GM12878 (cell line): ENCODE measurements around the gene BBS2. TPM values are rescaled to one million over a fixed set of nuclear protein-coding genes. Genes with fewer than 3 reads are reported as not detected.

Experiments
- ATAC-seq: fragments of 200-7000 bp; cut with Tn5 transposase; 3 replicates; pipeline ENCODE4 v1.9.1; 2020; ENCODE audit warnings: mild to moderate bottlenecking, moderate library complexity
- BruUV-seq: library from RNA; stranded (reverse); fragments of 400-500 nt; replicated peaks from 2 replicates; lab custom pipeline; 2021; lab: Mats Ljungman, UMichigan
- CTCF ChIA-PET: fragments of 300-600 bp; sonication (Branson Sonifier 250); formaldehyde crosslinking; extraction: SDS; loops from one replicate; lab custom pipeline; 2021; ENCODE audit warnings: inconsistent platforms; lab: Yijun Ruan, JAX
- POLR2A ChIA-PET: fragments of 350-600 bp; formaldehyde crosslinking; extraction: SDS; loops from one replicate; lab custom pipeline; 2021; ENCODE audit warnings: inconsistent platforms; lab: Charles Lee
- RAD21 ChIA-PET: fragments of 300-600 bp; sonication (Branson Sonifier 250); formaldehyde crosslinking; loops from one replicate; lab custom pipeline; 2023; ENCODE audit warnings: antibody characterized with exemption; ENCODE audit not compliant: unreplicated experiment; lab: Charles Lee
- SMC1A ChIA-PET: fragments of 300-600 bp; sonication (Branson Sonifier 250); formaldehyde crosslinking; loops from one replicate; lab custom pipeline; 2023; ENCODE audit not compliant: unreplicated experiment, uncharacterized antibody; lab: Charles Lee
- DNase-seq: peaks from one replicate; pipeline ENCODE4 v3.0.0-alpha.2; 2011; ENCODE audit warnings: low read depth, low spot score
- FAIRE-seq: peaks from 3 replicates; lab custom pipeline; 2011; peaks lifted over from hg19 to GRCh38; lab: Jason Lieb, UNC
- H2AFZ ChIP-seq: 2 replicates; pipeline ENCODE4 v1.6.0; 2011; ENCODE audit warnings: low read depth, low read length, control low read depth; ENCODE audit not compliant: control insufficient read depth
- H3K27ac ChIP-seq: 2 replicates; pipeline ENCODE4 v1.5.1; 2011; ENCODE audit warnings: control low read depth; ENCODE audit not compliant: control insufficient read depth, insufficient read depth
- H3K27me3 ChIP-seq, 2 experiments: replicated peaks in 1 of 2; 2 replicates each; pipeline versions ENCODE4 v1.6.0 to v1.6.1; 2011; ENCODE audit warnings: low read length in 1 of 2; ENCODE audit not compliant: control insufficient read depth in 2 of 2, insufficient read depth in 2 of 2
- H3K36me3 ChIP-seq, 2 experiments: 2 replicates each; pipeline ENCODE4 v1.5.1; 2011; ENCODE audit warnings: low read length in 1 of 2; ENCODE audit not compliant: control insufficient read depth in 2 of 2, insufficient read depth in 2 of 2
- H3K4me1 ChIP-seq: 2 replicates; pipeline ENCODE4 v1.6.1; 2011; ENCODE audit warnings: mild to moderate bottlenecking, low read length, moderate library complexity, mixed read lengths; ENCODE audit not compliant: control insufficient read depth, insufficient read depth
- H3K4me2 ChIP-seq: 2 replicates; pipeline ENCODE4 v1.6.0; 2011; ENCODE audit warnings: control low read depth; ENCODE audit not compliant: control insufficient read depth, insufficient read depth
- H3K4me3 ChIP-seq: fragments of 200-600 bp; sonication (generic); 2 replicates; pipeline ENCODE4 v1.5.1; 2016
- H3K79me2 ChIP-seq: 2 replicates; pipeline ENCODE4 v1.6.0; 2011; ENCODE audit warnings: low read length; ENCODE audit not compliant: control insufficient read depth, insufficient read depth
- H3K9ac ChIP-seq: 2 replicates; pipeline ENCODE4 v1.8.0; 2011; ENCODE audit warnings: low read length, control low read depth, mixed read lengths; ENCODE audit not compliant: control insufficient read depth, insufficient read depth
- H3K9me3 ChIP-seq: replicated peaks from 3 replicates; pipeline ENCODE4 v1.5.1; 2011; ENCODE audit warnings: mild to moderate bottlenecking, low read length; ENCODE audit not compliant: control insufficient read depth, insufficient read depth
- H4K20me1 ChIP-seq: 2 replicates; pipeline ENCODE4 v1.6.0; 2011; ENCODE audit not compliant: control insufficient read depth, insufficient read depth
- CHD2 ChIP-seq: IDR thresholded peaks from 2 replicates; pipeline ENCODE4 v1.6.1; 2011; ENCODE audit warnings: low read depth, low read length, improper control_type of control experiment, borderline replicate concordance
- HDGF ChIP-seq: fragments of 450-650 bp; IDR thresholded peaks from 2 replicates; pipeline ENCODE4 v1.6.1; 2016; ENCODE audit warnings: antibody characterized with exemption
- MEF2B ChIP-seq: fragments of 450-650 bp; IDR thresholded peaks from 2 replicates; pipeline ENCODE4 v1.6.1; 2018; ENCODE audit warnings: mild to moderate bottlenecking, moderate library complexity; ENCODE audit not compliant: partially characterized antibody, poor library complexity, severe bottlenecking
- MYC ChIP-seq: IDR thresholded peaks from 2 replicates; pipeline ENCODE4 v1.6.1; 2011; ENCODE audit warnings: mild to moderate bottlenecking, low read length, moderate library complexity, inconsistent platforms; ENCODE audit not compliant: insufficient read depth, insufficient replicate concordance, insufficient read length, severe bottlenecking
- NR2F1 ChIP-seq: fragments of 450-650 bp; conservative IDR thresholded peaks from 2 replicates; pipeline ENCODE4 v1.6.1; 2017; ENCODE audit warnings: mild to moderate bottlenecking
- WRNIP1 ChIP-seq: IDR thresholded peaks from 2 replicates; pipeline ENCODE4 v1.6.1; 2011; ENCODE audit warnings: low read depth, low read length, improper control_type of control experiment, borderline replicate concordance
- in situ Hi-C: fragments of 300-500 bp; cut with MboI; formaldehyde crosslinking; loops from 9 replicates; pipeline ENCODE4 v1.14.3; 2018; ENCODE audit warnings: mixed read lengths
- intact Hi-C: fragments of 100-400 bp; cut with micrococcal nuclease; formaldehyde crosslinking; loops from one replicate; pipeline ENCODE4 v1.14.2; 2022; ENCODE audit not compliant: unreplicated experiment
- polyA plus RNA-seq, 11 experiments: library from polyadenylated mRNA; depleted of rRNA in 4 of 11; unstranded in 6 of 11; stranded (reverse) in 5 of 11; fragments of >200 nt; fragmentation: Nextera tagmentation in 4 of 11; fragmentation: Illumina TruSeq in 1 of 11; extraction: Ambion mirVana in 4 of 11; extraction: Trizol in 1 of 11; gene quantifications; 1 replicate in 1 of 11; 2 replicates in 10 of 11; pipeline versions ENCODE4 v1.2.1 to v1.2.3, GENCODE V29; 2011 to 2016; ENCODE audit warnings: inconsistent platforms in 2 of 11, missing spikeins in 2 of 11, low read depth in 1 of 11
- total RNA-seq, 4 experiments: library from RNA; depleted of rRNA in 3 of 4; stranded (reverse); fragments of >200 nt in 3 of 4; fragmentation: Illumina TruSeq in 1 of 4; extraction: Trizol in 1 of 4; gene quantifications; 2 replicates each; pipeline versions ENCODE4 v1.2.1 to v1.2.3, GENCODE V29; 2013 to 2021
- TF ChIP-seq, protein P1 (sequence below): fragments of 450-650 bp; IDR thresholded peaks from 2 replicates; pipeline ENCODE4 v1.6.1; 2016; ENCODE audit warnings: mild to moderate bottlenecking, moderate library complexity, borderline replicate concordance
- TF ChIP-seq, protein P2 (sequence below), 3 experiments: IDR thresholded peaks in 2 of 3; conservative IDR thresholded peaks in 1 of 3; 2 replicates each; pipeline ENCODE4 v1.5.1; 2011; ENCODE audit warnings: low read depth in 3 of 3, low read length in 3 of 3, mild to moderate bottlenecking in 3 of 3, control low read depth in 2 of 3, moderate library complexity in 2 of 3, inconsistent platforms in 1 of 3, mixed read lengths in 1 of 3; ENCODE audit not compliant: control insufficient read depth in 2 of 3, insufficient read depth in 1 of 3; ENCODE audit errors: extremely low read depth in 1 of 3
- TF ChIP-seq, protein P3 (sequence below): IDR thresholded peaks from 2 replicates; pipeline ENCODE4 v1.6.1; 2012; ENCODE audit warnings: mild to moderate bottlenecking, low read depth, low read length
- TF ChIP-seq, protein P4 (sequence below): fragments of 150-350 bp; IDR thresholded peaks from 2 replicates; pipeline ENCODE4 v1.6.1; 2016; ENCODE audit warnings: low read depth, low read length

BBS2 gene
- total and polyA plus RNA-seq, 10 of the 15 experiments (the other 5 are each of a cell fraction or from before 2014, with no cell fraction given): 4.9 to 38.3 (median 16.4) TPM

DNA sequence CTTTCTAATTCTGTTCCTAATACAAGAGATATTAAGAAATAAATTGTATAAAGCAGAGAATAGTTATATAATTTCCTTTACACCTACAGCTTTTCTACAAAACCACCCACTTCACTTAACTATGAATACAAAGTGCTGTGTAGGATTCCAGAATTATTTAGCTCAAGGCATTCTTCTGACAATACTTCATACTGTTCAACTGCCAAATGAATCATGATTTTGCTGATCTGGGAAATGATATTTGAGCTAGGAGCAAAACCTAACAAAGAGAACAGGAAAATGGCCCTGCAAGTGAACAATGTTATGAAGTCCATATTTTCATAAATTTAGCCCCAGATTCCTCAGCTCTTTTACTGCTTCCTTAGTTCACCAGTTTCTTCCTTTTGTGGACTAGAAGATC is 12.9 kb downstream of the BBS2 start:
- Histone ChIP-seq H3K27me3 (no peaks in the 10 kb centered on the region), H3K4me3 (no peak overlapping the region), H3K79me2 (no peaks in the 10 kb centered on the region), H4K20me1 (no peaks in the 10 kb centered on the region), H3K9me3 (no peaks in the 10 kb centered on the region), H3K4me2 (no peak overlapping the region), H3K36me3 (peaks cover 1 to 5% of the 10 kb centered on the region in 2 experiments; a peak in 3 of 4 replicates), H2AFZ (no peak overlapping the region), H3K9ac (no peak overlapping the region), H3K27ac (no peak overlapping the region), H3K4me1 (no peaks in the 10 kb centered on the region)
- no peak for DNase-seq
- CTCF ChIA-PET: interaction anchor here (0.7 to 0.9 kb wide), 2 partner anchors 72 to 195 kb away, joined by 3 read pairs; no protein-coding TSS in a partner anchor
- no TSS peak for BruUV-seq
- POLR2A ChIA-PET: interaction anchor here (0.9 kb wide), 1 partner anchor 11 kb away, joined by 3 read pairs; no protein-coding TSS in a partner anchor
- intact Hi-C loops: no loop called here
- in situ Hi-C loops: no loop called here
- SMC1A ChIA-PET: interaction anchor here (1.0 kb wide), 1 partner anchor 94 kb away, joined by 3 read pairs; no protein-coding TSS in a partner anchor
- RAD21 ChIA-PET: no interaction called here
- FAIRE-seq: no peak
- no peak for ATAC-seq
- TF ChIP-seq CHD2 (no peak), HDGF (no peak), MEF2B (no peak), MYC (no peak), NR2F1 (no peak), WRNIP1 (no peak)
- TF ChIP-seq, protein P1, sequence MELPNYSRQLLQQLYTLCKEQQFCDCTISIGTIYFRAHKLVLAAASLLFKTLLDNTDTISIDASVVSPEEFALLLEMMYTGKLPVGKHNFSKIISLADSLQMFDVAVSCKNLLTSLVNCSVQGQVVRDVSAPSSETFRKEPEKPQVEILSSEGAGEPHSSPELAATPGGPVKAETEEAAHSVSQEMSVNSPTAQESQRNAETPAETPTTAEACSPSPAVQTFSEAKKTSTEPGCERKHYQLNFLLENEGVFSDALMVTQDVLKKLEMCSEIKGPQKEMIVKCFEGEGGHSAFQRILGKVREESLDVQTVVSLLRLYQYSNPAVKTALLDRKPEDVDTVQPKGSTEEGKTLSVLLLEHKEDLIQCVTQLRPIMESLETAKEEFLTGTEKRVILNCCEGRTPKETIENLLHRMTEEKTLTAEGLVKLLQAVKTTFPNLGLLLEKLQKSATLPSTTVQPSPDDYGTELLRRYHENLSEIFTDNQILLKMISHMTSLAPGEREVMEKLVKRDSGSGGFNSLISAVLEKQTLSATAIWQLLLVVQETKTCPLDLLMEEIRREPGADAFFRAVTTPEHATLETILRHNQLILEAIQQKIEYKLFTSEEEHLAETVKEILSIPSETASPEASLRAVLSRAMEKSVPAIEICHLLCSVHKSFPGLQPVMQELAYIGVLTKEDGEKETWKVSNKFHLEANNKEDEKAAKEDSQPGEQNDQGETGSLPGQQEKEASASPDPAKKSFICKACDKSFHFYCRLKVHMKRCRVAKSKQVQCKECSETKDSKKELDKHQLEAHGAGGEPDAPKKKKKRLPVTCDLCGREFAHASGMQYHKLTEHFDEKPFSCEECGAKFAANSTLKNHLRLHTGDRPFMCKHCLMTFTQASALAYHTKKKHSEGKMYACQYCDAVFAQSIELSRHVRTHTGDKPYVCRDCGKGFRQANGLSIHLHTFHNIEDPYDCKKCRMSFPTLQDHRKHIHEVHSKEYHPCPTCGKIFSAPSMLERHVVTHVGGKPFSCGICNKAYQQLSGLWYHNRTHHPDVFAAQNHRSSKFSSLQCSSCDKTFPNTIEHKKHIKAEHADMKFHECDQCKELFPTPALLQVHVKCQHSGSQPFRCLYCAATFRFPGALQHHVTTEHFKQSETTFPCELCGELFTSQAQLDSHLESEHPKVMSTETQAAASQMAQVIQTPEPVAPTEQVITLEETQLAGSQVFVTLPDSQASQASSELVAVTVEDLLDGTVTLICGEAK: no peak
- TF ChIP-seq, protein P2, sequence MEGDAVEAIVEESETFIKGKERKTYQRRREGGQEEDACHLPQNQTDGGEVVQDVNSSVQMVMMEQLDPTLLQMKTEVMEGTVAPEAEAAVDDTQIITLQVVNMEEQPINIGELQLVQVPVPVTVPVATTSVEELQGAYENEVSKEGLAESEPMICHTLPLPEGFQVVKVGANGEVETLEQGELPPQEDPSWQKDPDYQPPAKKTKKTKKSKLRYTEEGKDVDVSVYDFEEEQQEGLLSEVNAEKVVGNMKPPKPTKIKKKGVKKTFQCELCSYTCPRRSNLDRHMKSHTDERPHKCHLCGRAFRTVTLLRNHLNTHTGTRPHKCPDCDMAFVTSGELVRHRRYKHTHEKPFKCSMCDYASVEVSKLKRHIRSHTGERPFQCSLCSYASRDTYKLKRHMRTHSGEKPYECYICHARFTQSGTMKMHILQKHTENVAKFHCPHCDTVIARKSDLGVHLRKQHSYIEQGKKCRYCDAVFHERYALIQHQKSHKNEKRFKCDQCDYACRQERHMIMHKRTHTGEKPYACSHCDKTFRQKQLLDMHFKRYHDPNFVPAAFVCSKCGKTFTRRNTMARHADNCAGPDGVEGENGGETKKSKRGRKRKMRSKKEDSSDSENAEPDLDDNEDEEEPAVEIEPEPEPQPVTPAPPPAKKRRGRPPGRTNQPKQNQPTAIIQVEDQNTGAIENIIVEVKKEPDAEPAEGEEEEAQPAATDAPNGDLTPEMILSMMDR (IDR thresholded peaks at IDR 0.05 in 2 of 3, conservative IDR thresholded peaks at IDR 0.05 in 1 of 3; ENCODE audit: control insufficient read depth in 2 of 3, extremely low read depth in 1 of 3, insufficient read depth in 1 of 3, low read depth in 3 of 3, low read length in 3 of 3): no peak
- TF ChIP-seq, protein P3, sequence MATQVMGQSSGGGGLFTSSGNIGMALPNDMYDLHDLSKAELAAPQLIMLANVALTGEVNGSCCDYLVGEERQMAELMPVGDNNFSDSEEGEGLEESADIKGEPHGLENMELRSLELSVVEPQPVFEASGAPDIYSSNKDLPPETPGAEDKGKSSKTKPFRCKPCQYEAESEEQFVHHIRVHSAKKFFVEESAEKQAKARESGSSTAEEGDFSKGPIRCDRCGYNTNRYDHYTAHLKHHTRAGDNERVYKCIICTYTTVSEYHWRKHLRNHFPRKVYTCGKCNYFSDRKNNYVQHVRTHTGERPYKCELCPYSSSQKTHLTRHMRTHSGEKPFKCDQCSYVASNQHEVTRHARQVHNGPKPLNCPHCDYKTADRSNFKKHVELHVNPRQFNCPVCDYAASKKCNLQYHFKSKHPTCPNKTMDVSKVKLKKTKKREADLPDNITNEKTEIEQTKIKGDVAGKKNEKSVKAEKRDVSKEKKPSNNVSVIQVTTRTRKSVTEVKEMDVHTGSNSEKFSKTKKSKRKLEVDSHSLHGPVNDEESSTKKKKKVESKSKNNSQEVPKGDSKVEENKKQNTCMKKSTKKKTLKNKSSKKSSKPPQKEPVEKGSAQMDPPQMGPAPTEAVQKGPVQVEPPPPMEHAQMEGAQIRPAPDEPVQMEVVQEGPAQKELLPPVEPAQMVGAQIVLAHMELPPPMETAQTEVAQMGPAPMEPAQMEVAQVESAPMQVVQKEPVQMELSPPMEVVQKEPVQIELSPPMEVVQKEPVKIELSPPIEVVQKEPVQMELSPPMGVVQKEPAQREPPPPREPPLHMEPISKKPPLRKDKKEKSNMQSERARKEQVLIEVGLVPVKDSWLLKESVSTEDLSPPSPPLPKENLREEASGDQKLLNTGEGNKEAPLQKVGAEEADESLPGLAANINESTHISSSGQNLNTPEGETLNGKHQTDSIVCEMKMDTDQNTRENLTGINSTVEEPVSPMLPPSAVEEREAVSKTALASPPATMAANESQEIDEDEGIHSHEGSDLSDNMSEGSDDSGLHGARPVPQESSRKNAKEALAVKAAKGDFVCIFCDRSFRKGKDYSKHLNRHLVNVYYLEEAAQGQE: no peak
- TF ChIP-seq, protein P4, sequence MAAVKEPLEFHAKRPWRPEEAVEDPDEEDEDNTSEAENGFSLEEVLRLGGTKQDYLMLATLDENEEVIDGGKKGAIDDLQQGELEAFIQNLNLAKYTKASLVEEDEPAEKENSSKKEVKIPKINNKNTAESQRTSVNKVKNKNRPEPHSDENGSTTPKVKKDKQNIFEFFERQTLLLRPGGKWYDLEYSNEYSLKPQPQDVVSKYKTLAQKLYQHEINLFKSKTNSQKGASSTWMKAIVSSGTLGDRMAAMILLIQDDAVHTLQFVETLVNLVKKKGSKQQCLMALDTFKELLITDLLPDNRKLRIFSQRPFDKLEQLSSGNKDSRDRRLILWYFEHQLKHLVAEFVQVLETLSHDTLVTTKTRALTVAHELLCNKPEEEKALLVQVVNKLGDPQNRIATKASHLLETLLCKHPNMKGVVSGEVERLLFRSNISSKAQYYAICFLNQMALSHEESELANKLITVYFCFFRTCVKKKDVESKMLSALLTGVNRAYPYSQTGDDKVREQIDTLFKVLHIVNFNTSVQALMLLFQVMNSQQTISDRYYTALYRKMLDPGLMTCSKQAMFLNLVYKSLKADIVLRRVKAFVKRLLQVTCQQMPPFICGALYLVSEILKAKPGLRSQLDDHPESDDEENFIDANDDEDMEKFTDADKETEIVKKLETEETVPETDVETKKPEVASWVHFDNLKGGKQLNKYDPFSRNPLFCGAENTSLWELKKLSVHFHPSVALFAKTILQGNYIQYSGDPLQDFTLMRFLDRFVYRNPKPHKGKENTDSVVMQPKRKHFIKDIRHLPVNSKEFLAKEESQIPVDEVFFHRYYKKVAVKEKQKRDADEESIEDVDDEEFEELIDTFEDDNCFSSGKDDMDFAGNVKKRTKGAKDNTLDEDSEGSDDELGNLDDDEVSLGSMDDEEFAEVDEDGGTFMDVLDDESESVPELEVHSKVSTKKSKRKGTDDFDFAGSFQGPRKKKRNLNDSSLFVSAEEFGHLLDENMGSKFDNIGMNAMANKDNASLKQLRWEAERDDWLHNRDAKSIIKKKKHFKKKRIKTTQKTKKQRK: no peak
